ENCODE measurements around the gene LRRC31. TPM values are rescaled to one million over a fixed set of nuclear protein-coding genes. Genes with fewer than 3 reads are reported as not detected.

Gene LRRC31
- total RNA-seq, 2 experiments from 2014 or later = not detected

DNA sequence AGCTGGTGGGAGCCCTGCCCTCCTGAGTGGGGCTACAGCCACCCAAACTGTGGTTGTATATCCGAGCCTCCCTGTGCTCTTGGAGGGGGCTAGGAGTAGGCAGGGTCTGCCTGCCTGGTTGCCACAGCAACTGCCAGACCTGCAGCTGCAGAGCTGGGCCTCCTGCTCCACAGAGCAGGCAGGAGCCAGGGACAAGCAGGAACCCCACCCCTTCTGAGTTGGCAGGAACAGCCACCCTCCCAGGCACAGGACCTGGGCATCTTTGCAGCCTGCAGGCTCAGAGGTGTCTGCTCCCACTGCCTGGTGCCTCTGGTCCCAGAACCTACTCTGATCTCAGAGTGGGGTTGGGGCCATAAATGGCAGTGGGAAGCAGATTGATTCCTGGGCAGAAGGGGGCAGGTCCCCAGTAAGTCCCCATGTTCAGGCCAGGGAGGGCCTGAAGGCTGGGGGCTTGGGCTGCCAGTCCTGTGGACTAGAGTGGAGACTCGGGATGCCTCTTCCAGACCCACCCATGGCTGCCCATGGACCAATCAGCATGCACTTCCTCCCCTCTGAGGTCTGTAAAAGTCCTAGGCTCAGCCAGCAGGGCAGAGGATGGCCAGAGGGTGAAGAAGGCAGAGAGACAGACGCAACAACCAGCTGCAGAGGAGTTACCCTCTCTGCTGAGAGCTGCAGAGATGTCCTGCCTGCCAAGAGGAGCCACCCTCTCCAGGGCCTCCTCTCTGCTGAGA lies 10.3 kb upstream of the LRRC31 start:
- peaks cover 9% of the 10 kb centered on the region for H3K4me1 Mint-ChIP-seq
- no peaks in the 10 kb centered on the region for H3K9me3 Mint-ChIP-seq
- no peaks in the 10 kb centered on the region for H3K36me3 Mint-ChIP-seq
- POLR2A ChIA-PET = no interaction called here
- no peak for DNase-seq
- no peak overlapping the region for H3K27ac Mint-ChIP-seq
- no peak for ATAC-seq (ENCODE audit: low read depth)
- no peak overlapping the region for H3K4me3 Mint-ChIP-seq
- no peaks in the 10 kb centered on the region for H3K27me3 Mint-ChIP-seq

DNA sequence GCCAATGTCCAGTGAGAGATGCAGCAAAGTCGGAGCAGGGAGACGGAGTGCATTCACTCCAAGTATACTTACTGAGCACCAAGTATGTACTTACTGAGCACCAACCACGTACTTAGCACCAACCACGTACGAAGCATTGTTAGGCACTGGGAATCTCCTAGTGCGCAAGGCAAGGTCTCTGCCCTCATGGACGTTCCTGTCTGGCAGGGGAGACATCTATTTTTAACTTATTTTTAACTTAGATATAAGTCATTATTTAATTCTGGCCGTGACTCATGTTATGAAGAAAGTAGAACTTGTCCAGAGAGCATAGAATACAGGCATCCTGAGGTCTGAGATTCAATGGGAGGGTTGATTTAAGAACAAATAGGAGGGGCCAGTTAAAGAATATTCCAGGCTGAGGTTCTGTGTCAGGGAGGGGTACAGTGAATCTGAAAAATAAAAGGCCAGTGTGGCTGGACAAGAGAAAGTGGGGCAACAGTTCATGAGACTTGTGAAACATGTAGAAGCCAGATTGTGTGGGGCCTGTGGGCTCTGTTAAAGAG lies 9.3 kb upstream of the LRRC31 start:
- H3K27ac Mint-ChIP-seq = no peak overlapping the region
- ATAC-seq (ENCODE audit: low read depth) = no peak
- no peak for DNase-seq
- H3K9me3 Mint-ChIP-seq = peaks cover 5% of the 10 kb centered on the region
- H3K27me3 Mint-ChIP-seq = peaks cover 4% of the 10 kb centered on the region
- peaks cover 6% of the 10 kb centered on the region for H3K4me1 Mint-ChIP-seq
- H3K36me3 Mint-ChIP-seq = no peaks in the 10 kb centered on the region
- no peak overlapping the region for H3K4me3 Mint-ChIP-seq
- POLR2A ChIA-PET = no interaction called here

DNA sequence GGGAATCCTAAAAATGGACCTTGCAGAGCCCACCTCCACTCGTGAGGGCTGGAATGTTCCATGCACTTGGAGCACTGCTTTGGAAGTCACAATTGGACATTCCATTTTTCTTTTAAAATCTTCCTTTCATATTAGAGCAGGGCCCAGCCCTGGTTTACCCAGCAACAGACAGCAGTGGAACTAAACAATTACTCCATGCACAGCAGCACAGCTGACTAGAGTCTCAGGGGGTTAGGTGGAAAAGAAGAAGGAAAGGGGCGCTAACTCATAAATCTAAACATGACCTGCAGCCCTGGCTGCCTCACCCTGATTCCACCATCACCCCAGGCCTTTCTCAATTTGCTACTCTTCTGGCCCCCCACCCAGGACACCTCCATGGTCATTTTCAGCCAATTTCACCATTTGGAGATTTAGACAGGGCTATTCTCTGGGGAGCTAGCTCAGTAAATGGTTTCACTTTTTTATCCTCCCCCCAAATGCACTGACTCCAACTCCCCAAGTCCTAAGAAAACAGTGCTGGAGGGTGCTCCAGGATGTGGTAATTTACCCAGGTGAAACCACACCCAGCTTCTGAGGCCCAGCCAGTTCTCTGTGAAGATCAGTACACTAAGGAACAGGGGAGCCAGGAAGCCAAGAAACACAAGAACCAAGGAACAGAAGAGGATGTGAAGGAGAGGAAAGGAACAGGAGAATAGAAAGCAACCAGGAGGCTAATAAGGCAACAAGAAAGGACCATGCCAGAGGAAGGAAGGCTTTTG lies 1.6 kb upstream of the LRRC31 start:
- Mint-ChIP-seq H3K4me1 (peaks cover 13% of the 10 kb centered on the region), H3K9me3 (peaks cover 5% of the 10 kb centered on the region), H3K27ac (peak overlapping the region; percentile 59), H3K4me3 (peak overlapping the region; percentile 41), H3K27me3 (peaks cover 6% of the 10 kb centered on the region), H3K36me3 (no peaks in the 10 kb centered on the region)
- DNase-seq (no peak), ATAC-seq (ENCODE audit: low read depth) (peak; percentile 96)
- POLR2A ChIA-PET = no interaction called here

DNA sequence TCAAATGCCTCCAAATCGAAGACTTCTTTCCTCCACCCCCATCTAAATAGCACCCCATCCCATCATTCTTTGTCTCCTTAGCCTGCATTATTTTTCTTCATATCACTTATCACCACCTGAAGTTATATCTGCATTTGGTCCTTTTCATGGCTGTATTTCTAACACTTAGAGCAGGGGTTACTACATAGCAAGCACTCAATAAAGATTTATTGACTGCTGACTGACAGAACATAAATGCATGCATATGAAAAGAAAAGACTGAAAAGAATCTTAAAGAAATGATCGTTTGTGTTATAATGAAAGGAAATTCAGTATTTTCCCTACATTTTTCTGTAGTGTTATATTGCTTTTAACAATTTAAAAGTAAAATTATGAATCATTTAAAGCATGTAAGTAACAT lies 1.4 kb downstream of the LRRC31 start:
- Mint-ChIP-seq H3K36me3 (no peaks in the 10 kb centered on the region), H3K9me3 (no peaks in the 10 kb centered on the region), H3K4me1 (peaks cover 31% of the 10 kb centered on the region), H3K27ac (no peak overlapping the region), H3K27me3 (no peaks in the 10 kb centered on the region), H3K4me3 (no peak overlapping the region)
- DNase-seq (no peak), ATAC-seq (ENCODE audit: low read depth) (no peak)
- POLR2A ChIA-PET = no interaction called here

DNA sequence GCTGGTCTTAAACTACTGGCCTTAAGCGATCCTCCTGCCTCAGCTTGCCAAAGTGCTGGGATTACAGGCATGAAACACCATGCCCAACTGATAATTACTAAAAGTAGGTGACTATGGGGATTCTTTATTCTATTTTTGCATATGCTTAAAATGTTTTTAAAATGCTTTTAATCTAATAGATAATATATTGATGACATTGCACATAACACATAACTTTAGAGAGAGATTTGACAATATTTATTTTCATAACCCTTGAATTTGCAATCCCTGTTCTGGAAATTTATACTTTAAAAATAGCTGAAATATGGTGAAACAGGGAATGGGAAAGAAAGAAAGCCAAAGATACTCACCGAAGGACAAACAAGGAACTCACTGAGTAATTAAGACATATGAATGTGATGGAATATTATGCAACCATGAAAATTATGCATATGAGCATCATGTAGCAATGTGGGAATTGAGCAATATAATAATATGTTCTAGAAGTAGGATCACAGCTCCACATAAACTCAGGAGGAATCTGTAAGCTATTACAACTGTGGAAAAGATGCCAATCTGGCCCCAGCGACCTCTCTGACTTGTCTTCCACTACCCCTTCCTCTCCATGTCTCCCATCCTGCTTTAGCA lies 2.0 kb downstream of the LRRC31 start:
- H3K9me3 Mint-ChIP-seq = no peaks in the 10 kb centered on the region
- H3K4me1 Mint-ChIP-seq = peaks cover 31% of the 10 kb centered on the region

DNA sequence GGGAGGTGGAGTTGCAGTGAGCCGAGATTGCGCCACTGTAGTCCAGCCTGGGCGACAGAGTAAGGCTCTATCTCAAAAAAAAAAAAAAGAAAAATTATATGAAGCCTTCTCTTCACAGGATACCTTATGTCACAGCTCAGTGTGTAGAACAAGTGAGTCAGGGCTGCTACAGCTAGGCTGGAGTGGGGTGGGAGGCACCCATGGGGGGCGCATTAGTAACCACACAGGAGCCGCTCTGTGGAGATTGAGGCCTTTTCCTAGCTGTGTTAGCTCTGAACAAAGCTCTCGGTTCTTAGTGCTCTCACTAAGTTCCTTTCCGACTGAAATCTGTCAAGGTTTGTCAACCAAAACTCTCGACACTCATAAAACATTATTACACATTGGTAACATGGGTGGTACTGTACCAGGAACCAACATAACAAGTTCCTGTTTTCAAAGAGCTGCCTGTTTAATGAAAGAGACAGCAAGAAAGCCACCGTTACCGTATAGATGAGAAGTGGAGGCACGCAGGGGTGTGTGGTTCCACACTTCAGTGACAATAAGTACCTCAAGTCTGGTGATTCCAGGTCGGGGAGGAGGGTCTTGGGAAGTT lies 4.5 kb downstream of the LRRC31 start:
- Mint-ChIP-seq H3K9me3 (no peaks in the 10 kb centered on the region), H3K27me3 (peaks cover 3% of the 10 kb centered on the region), H3K27ac (peak overlapping the region; percentile 39), H3K4me1 (peaks cover 22% of the 10 kb centered on the region), H3K4me3 (peak overlapping the region; percentile 4), H3K36me3 (no peaks in the 10 kb centered on the region)
- ATAC-seq (ENCODE audit: low read depth) (peak; percentile 72), DNase-seq (no peak)
- POLR2A ChIA-PET = interaction anchor here (0.8 to 0.9 kb wide), 2 partner anchors 101 to 102 kb away, joined by 3 to 5 read pairs; no protein-coding TSS in a partner anchor

More for the DNA sequence above, 2.0 kb downstream of the LRRC31 start:
- POLR2A ChIA-PET = no interaction called here
- H3K27me3 Mint-ChIP-seq = peaks cover 3% of the 10 kb centered on the region
- no peaks in the 10 kb centered on the region for H3K36me3 Mint-ChIP-seq
- no peak overlapping the region for H3K4me3 Mint-ChIP-seq
- no peak overlapping the region for H3K27ac Mint-ChIP-seq
- no peak for DNase-seq
- no peak for ATAC-seq (ENCODE audit: low read depth)

DNA sequence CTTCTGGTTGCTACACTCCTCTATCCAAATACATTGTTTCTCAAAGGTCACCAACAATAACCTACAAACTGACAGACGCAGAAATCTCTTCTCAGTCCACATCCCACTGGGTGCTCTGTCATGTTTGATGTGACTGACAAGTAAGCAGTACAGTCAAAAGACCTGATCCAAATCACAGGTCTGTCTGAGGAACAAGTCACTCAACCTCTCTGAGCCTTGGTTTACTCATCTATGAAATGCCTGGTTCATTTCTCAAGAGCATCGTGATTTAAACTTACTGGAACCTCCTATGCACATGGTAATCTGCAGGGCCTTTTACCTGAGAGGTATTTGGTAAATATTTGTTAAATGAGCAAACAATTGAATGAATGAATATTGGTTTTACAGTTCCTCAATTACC lies 5.5 kb downstream of the LRRC31 start:
- peaks cover 4% of the 10 kb centered on the region for H3K27me3 Mint-ChIP-seq
- no peaks in the 10 kb centered on the region for H3K36me3 Mint-ChIP-seq
- H3K4me1 Mint-ChIP-seq = peaks cover 19% of the 10 kb centered on the region
- H3K4me3 Mint-ChIP-seq = no peak overlapping the region
- POLR2A ChIA-PET = no interaction called here
- H3K9me3 Mint-ChIP-seq = no peaks in the 10 kb centered on the region
- no peak for ATAC-seq (ENCODE audit: low read depth)
- DNase-seq = no peak
- no peak overlapping the region for H3K27ac Mint-ChIP-seq

DNA sequence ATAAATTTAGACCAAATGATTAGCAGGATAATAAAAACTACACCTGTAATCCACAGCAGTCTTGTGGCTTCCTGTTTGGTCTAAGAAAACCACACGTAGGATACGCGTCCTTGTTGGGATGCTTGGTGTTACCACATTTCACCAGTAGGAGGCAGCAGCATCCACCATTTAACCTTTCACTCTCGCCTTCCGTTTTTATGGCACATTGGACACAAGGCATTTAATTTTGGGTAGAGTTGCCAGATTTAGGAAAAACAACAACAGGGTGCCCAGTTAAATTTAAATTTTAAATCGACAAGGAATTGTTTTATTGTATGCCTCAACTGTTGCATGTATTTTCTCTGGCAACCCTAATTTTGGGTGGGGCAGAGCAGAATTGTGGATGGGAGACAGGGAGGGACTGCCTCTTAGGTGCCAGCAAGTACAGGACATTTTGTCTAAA lies 6.3 kb downstream of the LRRC31 start:
- Mint-ChIP-seq H3K36me3 (no peaks in the 10 kb centered on the region), H3K27ac (no peak overlapping the region), H3K27me3 (peaks cover 8% of the 10 kb centered on the region), H3K9me3 (no peaks in the 10 kb centered on the region), H3K4me1 (peaks cover 19% of the 10 kb centered on the region), H3K4me3 (no peak overlapping the region)
- peak; percentile 49 for DNase-seq
- peak; percentile 48 for ATAC-seq (ENCODE audit: low read depth)
- POLR2A ChIA-PET = no interaction called here

DNA sequence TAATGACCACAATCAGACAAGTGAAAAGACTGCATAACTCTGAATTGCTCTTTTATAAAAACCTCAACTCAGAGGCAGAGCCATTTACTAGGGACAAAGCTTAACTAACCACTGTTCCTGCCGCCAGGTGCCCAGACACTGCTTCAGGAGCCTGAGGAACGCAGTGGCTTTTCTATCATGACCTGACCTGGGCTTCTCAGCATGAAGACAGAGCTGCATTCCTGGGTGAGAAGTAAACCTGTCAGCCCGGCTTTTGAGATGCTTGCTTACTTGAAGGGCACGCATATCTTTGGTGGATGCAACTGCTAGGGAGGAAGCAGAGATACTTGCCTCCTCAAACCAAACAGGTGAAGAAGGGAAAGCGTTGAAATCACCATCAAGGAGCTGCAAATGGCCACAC lies 7.9 kb downstream of the LRRC31 start:
- ATAC-seq (ENCODE audit: low read depth) (no peak), DNase-seq (no peak)
- peaks cover 17% of the 10 kb centered on the region for H3K4me1 Mint-ChIP-seq
- POLR2A ChIA-PET = no interaction called here
- no peak overlapping the region for H3K27ac Mint-ChIP-seq
- peaks cover 11% of the 10 kb centered on the region for H3K27me3 Mint-ChIP-seq
- no peaks in the 10 kb centered on the region for H3K36me3 Mint-ChIP-seq
- H3K4me3 Mint-ChIP-seq = no peak overlapping the region
- no peaks in the 10 kb centered on the region for H3K9me3 Mint-ChIP-seq

DNA sequence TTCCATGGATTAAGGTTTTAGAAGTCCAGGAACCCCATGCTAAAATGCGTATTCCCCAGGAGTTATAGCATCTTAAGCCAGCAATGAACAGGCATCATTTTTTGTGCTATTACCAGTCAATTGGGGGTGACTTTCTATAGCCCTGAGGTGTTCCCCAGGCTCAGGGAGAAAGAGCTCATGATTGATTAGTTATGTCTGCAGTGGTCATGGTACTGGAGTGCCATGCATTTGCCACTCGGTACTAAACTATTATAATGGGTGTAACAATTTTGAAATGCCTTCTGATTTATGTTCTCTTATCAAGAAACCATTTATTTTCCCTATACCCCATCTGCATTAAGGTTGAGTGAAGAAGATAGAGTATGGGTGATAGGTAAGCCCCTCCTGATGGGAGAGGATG lies 11.9 kb downstream of the LRRC31 start:
- H3K27ac Mint-ChIP-seq = no peak overlapping the region
- H3K36me3 Mint-ChIP-seq = no peaks in the 10 kb centered on the region
- DNase-seq = no peak
- no peak for ATAC-seq (ENCODE audit: low read depth)
- H3K27me3 Mint-ChIP-seq = peaks cover 11% of the 10 kb centered on the region
- H3K9me3 Mint-ChIP-seq = no peaks in the 10 kb centered on the region
- no peak overlapping the region for H3K4me3 Mint-ChIP-seq
- H3K4me1 Mint-ChIP-seq = no peaks in the 10 kb centered on the region
- POLR2A ChIA-PET = no interaction called here

DNA sequence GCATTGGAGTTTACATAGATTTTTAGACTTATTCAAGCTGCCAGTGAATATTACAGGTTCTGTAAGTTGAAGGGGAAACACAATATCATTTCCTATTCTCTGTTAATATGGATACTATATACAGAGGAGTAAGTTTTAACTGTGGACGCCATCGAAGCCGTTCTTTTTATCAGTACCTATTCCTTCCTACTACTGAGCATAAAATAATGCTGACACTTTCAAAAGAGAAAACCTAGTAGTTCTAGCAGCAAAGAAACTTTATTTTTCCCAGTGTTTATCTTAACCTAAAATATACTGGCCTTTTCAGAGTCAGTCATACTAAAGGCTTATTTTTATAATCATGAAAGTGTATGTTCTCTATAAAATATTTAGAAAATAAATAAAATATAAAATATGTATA lies 14.2 kb downstream of the LRRC31 start:
- Mint-ChIP-seq H3K4me1 (no peaks in the 10 kb centered on the region), H3K36me3 (no peaks in the 10 kb centered on the region), H3K27ac (no peak overlapping the region), H3K9me3 (no peaks in the 10 kb centered on the region), H3K4me3 (no peak overlapping the region), H3K27me3 (peaks cover 10% of the 10 kb centered on the region)
- POLR2A ChIA-PET = no interaction called here
- ATAC-seq (ENCODE audit: low read depth) = no peak
- DNase-seq = no peak

DNA sequence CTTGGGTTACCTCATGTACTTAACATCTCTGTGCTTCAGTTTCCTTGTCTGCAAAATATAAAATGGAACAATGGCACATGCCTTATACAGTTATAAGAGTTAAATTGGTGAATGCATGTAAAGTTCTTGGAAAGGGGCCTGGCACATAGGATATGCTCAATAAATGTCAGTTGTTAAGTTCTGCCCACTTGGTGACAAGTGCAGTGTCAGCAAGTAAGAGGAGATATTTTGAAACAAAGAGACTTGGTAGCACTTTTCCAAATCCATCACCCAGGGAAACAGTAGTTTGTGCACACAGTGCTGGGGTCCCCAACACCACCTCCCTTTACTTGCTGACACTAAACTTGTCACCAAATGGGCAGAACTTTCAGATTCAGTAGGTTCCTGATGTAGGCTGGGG lies 19.1 kb downstream of the LRRC31 start:
- Mint-ChIP-seq H3K27ac (no peak overlapping the region), H3K36me3 (no peaks in the 10 kb centered on the region), H3K4me1 (no peaks in the 10 kb centered on the region), H3K27me3 (peaks cover 26% of the 10 kb centered on the region), H3K4me3 (no peak overlapping the region), H3K9me3 (no peaks in the 10 kb centered on the region)
- POLR2A ChIA-PET = no interaction called here
- ATAC-seq (ENCODE audit: low read depth) (no peak), DNase-seq (no peak)

DNA sequence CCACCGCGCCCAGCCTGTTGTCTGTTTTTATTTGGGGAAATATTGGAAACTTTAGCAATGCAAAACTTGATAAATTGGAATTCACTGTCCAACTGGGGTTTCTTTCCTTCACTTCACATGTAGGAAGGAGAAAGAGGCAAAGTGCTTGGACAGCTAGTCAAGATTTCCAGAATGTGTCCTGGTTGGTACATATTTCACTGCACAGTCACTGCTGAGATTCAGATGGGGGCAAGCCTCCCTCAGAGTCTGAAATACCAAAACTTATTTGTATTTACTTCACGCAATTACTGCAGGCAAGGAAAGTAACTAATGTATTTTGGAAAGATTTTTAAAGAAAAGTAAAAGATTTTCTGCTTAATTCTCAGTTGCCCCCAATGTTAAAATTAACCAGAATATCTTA lies 21.0 kb downstream of the LRRC31 start:
- no peaks in the 10 kb centered on the region for H3K9me3 Mint-ChIP-seq
- H3K4me3 Mint-ChIP-seq = no peak overlapping the region
- ATAC-seq (ENCODE audit: low read depth) (no peak), DNase-seq (no peak)
- H3K4me1 Mint-ChIP-seq = no peaks in the 10 kb centered on the region
- H3K27ac Mint-ChIP-seq = no peak overlapping the region
- POLR2A ChIA-PET = no interaction called here
- peaks cover 34% of the 10 kb centered on the region for H3K27me3 Mint-ChIP-seq
- no peaks in the 10 kb centered on the region for H3K36me3 Mint-ChIP-seq
